Thoracic aorta (tissue), 2 donors: ENCODE results near the gene BAZ1A. TPM values are rescaled to one million over a fixed set of nuclear protein-coding genes. Genes with fewer than 3 reads are reported as not detected.

Experiments
- ATAC-seq: fragments of 150-250 bp; one replicate; pipeline ENCODE4 v1.8.0; 2017; ENCODE audit warnings: low read depth; ENCODE audit not compliant: insufficient number of reproducible peaks, low FRiP score
- DNase-seq: peaks from one replicate; pipeline ENCODE4 v3.0.0-alpha.2; 2020; ENCODE audit warnings: low spot score
- H3K27ac ChIP-seq, 2 donors: fragments of 200-600 bp; sonication (generic); 1 replicate in 1 of 2; 2 replicates in 1 of 2; pipeline ENCODE4 v1.5.1; 2016; ENCODE audit warnings: mild to moderate bottlenecking in 2 of 2, moderate library complexity in 2 of 2
- H3K27me3 ChIP-seq: fragments of 200-600 bp; sonication (generic); replicated peaks from 2 replicates; pipeline ENCODE4 v1.6.0; 2016; ENCODE audit warnings: mild to moderate bottlenecking; ENCODE audit not compliant: insufficient read depth
- H3K36me3 ChIP-seq: fragments of 200-600 bp; sonication (generic); one replicate; pipeline ENCODE4 v1.5.1; 2016
- H3K4me1 ChIP-seq, 2 donors: fragments of 200-600 bp; sonication (generic); 1 replicate in 1 of 2; 2 replicates in 1 of 2; pipeline versions ENCODE4 v1.5.1 to v1.6.0; 2016; ENCODE audit warnings: low read depth in 2 of 2, mild to moderate bottlenecking in 1 of 2; ENCODE audit not compliant: control insufficient read depth in 1 of 2
- H3K4me3 ChIP-seq: fragments of 200-600 bp; sonication (generic); 2 replicates; pipeline ENCODE4 v1.5.1; 2016; ENCODE audit warnings: mild to moderate bottlenecking
- H3K9me3 ChIP-seq: fragments of 200-600 bp; sonication (generic); 2 replicates; pipeline ENCODE4 v1.5.1; 2016
- CTCF ChIP-seq: fragments of 200-600 bp; sonication (generic); IDR thresholded peaks from one replicate; pipeline ENCODE4 v1.5.1; 2019; ENCODE audit warnings: antibody characterized with exemption
- total RNA-seq, 2 donors: library from RNA; depleted of rRNA; stranded (reverse); fragments of >200 nt; gene quantifications; one replicate each; pipeline versions ENCODE4 v1.1.0 to v1.2.3, GENCODE V29; 2016

BAZ1A gene
- total RNA-seq, 2 donors from 2014 or later = 16.1 to 51.6 TPM

- DNase-seq (no peak), ATAC-seq (no peak)
- TF ChIP-seq CTCF = no peak
- Histone ChIP-seq H3K9me3 (no peaks in the 10 kb centered on the region), H3K4me3 (no peak overlapping the region), H3K36me3 (no peaks in the 10 kb centered on the region), H3K27me3 (no peaks in the 10 kb centered on the region), H3K4me1 (peaks cover 0 to 3% of the 10 kb centered on the region in 2 donors), H3K27ac (no peak overlapping the region)
Measured at GRCh38 chr14:34835312-34835711, 39.8 kb downstream of the BAZ1A start.

GRCh38 chr14:34833549-34834523 lies 41.3 kb downstream of the BAZ1A start:
- Histone ChIP-seq H3K27ac (no peak overlapping the region), H3K27me3 (no peaks in the 10 kb centered on the region), H3K36me3 (no peaks in the 10 kb centered on the region), H3K9me3 (no peaks in the 10 kb centered on the region), H3K4me1 (peaks cover 0 to 3% of the 10 kb centered on the region in 2 donors), H3K4me3 (no peak overlapping the region)
- no peak for TF ChIP-seq CTCF
- DNase-seq (no peak), ATAC-seq (no peak)

GRCh38 chr14:34826661-34827060 lies 48.5 kb downstream of the BAZ1A start:
- Histone ChIP-seq H3K36me3 (no peaks in the 10 kb centered on the region), H3K27ac (no peak overlapping the region), H3K27me3 (no peaks in the 10 kb centered on the region), H3K4me1 (no peaks in the 10 kb centered on the region), H3K4me3 (no peak overlapping the region), H3K9me3 (no peaks in the 10 kb centered on the region)
- ATAC-seq = no peak
- no peak for DNase-seq
- TF ChIP-seq CTCF = no peak

- no peaks in the 10 kb centered on the region for H3K9me3 ChIP-seq
- ATAC-seq = no peak
- TF ChIP-seq CTCF = no peak
- H3K36me3 ChIP-seq = no peaks in the 10 kb centered on the region
- no peaks in the 10 kb centered on the region for H3K27me3 ChIP-seq
- no peak overlapping the region for H3K4me3 ChIP-seq
- DNase-seq = no peak
- no peaks in the 10 kb centered on the region for H3K4me1 ChIP-seq
- no peak overlapping the region for H3K27ac ChIP-seq
Measured at GRCh38 chr14:34824826-34825225, 50.3 kb downstream of the BAZ1A start.

GRCh38 chr14:34824256-34824655 lies 50.9 kb downstream of the BAZ1A start:
- no peaks in the 10 kb centered on the region for H3K9me3 ChIP-seq
- TF ChIP-seq CTCF = no peak
- H3K36me3 ChIP-seq = no peaks in the 10 kb centered on the region
- H3K4me1 ChIP-seq = no peaks in the 10 kb centered on the region
- H3K27me3 ChIP-seq = no peaks in the 10 kb centered on the region
- H3K27ac ChIP-seq = no peak overlapping the region
- no peak for DNase-seq
- no peak for ATAC-seq
- H3K4me3 ChIP-seq = no peak overlapping the region
